PC-9 (cell line): ENCODE measurements around the gene PKHD1. TPM values are rescaled to one million over a fixed set of nuclear protein-coding genes. Genes with fewer than 3 reads are reported as not detected.

Source experiments
- BruUV-seq: library from RNA; stranded (reverse); fragments of 400-500 nt; replicated peaks from 2 replicates; lab custom pipeline; 2021; lab: Mats Ljungman, UMichigan
- CTCF ChIA-PET: fragments of 300-600 bp; sonication (Branson Sonifier 250); formaldehyde crosslinking; loops from one replicate; lab custom pipeline; 2022; ENCODE audit warnings: antibody characterized with exemption; lab: Charles Lee
- POLR2A ChIA-PET: fragments of 300-600 bp; sonication (Branson Sonifier 250); formaldehyde crosslinking; loops from one replicate; lab custom pipeline; 2022; ENCODE audit warnings: antibody characterized with exemption; ENCODE audit not compliant: unreplicated experiment; lab: Charles Lee
- DNase-seq, 2 experiments: peaks; one replicate each; pipeline versions ENCODE4 v3.0.0 to v3.0.0-alpha.2; 2015 to 2022; ENCODE audit warnings: mixed read lengths in 1 of 2
- H2AFZ ChIP-seq: fragments of 200-600 bp; sonication (generic); 2 replicates; pipeline ENCODE4 v1.8.1; 2017; ENCODE audit warnings: antibody characterized with exemption
- H3F3A ChIP-seq: fragments of 200-600 bp; sonication (generic); 2 replicates; pipeline ENCODE4 v1.8.1; 2017; ENCODE audit warnings: antibody characterized with exemption, mild to moderate bottlenecking, low read depth; ENCODE audit not compliant: insufficient read depth
- H3K27ac ChIP-seq: fragments of 200-600 bp; sonication (generic); 2 replicates; pipeline ENCODE4 v1.6.1; 2016; ENCODE audit warnings: mixed run types
- H3K27me3 ChIP-seq: fragments of 200-600 bp; sonication (generic); 2 replicates; pipeline ENCODE4 v1.6.1; 2016; ENCODE audit warnings: low read depth, mixed run types; ENCODE audit not compliant: insufficient read depth
- H3K36me3 ChIP-seq: fragments of 200-600 bp; sonication (generic); 2 replicates; pipeline ENCODE4 v1.6.1; 2016; ENCODE audit warnings: low read depth, mixed run types
- H3K4me1 ChIP-seq: fragments of 200-600 bp; sonication (generic); replicated peaks from 2 replicates; pipeline ENCODE4 v1.6.1; 2016; ENCODE audit warnings: mixed run types; ENCODE audit not compliant: insufficient read depth
- H3K4me2 ChIP-seq: fragments of 200-600 bp; sonication (generic); 2 replicates; pipeline ENCODE4 v1.6.1; 2017; ENCODE audit warnings: mixed run types
- H3K4me3 ChIP-seq: fragments of 200-600 bp; sonication (generic); 2 replicates; pipeline ENCODE4 v1.6.1; 2016; ENCODE audit warnings: mixed run types
- H3K79me2 ChIP-seq: fragments of 200-600 bp; sonication (generic); 2 replicates; pipeline ENCODE4 v1.6.1; 2017; ENCODE audit warnings: low read depth, mixed run types
- H3K9me2 ChIP-seq: fragments of 200-600 bp; sonication (generic); 2 replicates; pipeline ENCODE4 v1.8.1; 2017; ENCODE audit warnings: mild to moderate bottlenecking; ENCODE audit not compliant: insufficient read depth
- H3K9me3 ChIP-seq: fragments of 200-600 bp; sonication (generic); 2 replicates; pipeline ENCODE4 v1.8.1; 2016; ENCODE audit warnings: low read depth; ENCODE audit not compliant: insufficient read depth
- H4K20me1 ChIP-seq: fragments of 200-600 bp; sonication (generic); 2 replicates; pipeline ENCODE4 v1.8.1; 2017; ENCODE audit not compliant: insufficient read depth
- CTCF ChIP-seq: fragments of 200-600 bp; sonication (generic); conservative IDR thresholded peaks from 2 replicates; pipeline ENCODE4 v1.6.1; 2017; ENCODE audit warnings: mixed run types, antibody characterized with exemption, mild to moderate bottlenecking, moderate library complexity
- EZH2 ChIP-seq: fragments of 200-600 bp; sonication (generic); IDR thresholded peaks from 2 replicates; pipeline ENCODE4 v1.8.0; 2017; ENCODE audit warnings: antibody characterized with exemption, low read depth
- intact Hi-C: fragments of 100-400 bp; cut with micrococcal nuclease; formaldehyde crosslinking; loops from one replicate; pipeline ENCODE4 v1.10.0; 2022; ENCODE audit not compliant: unreplicated experiment
- total RNA-seq: library from RNA; stranded (reverse); gene quantifications from 2 replicates; pipeline ENCODE4 v1.2.3, GENCODE V29; 2021

Gene PKHD1
- total RNA-seq, 1 experiment from 2014 or later: not detected

- Histone ChIP-seq H3K4me1 (no peaks in the 10 kb centered on the region), H3K4me3 (no peak overlapping the region), H3K27me3 (no peaks in the 10 kb centered on the region), H2AFZ (no peak overlapping the region), H3K27ac (no peak overlapping the region), H3K36me3 (no peaks in the 10 kb centered on the region), H3F3A (no peaks in the 10 kb centered on the region), H3K4me2 (no peak overlapping the region), H3K9me2 (no peaks in the 10 kb centered on the region), H4K20me1 (no peaks in the 10 kb centered on the region), H3K9me3 (no peaks in the 10 kb centered on the region), H3K79me2 (no peaks in the 10 kb centered on the region)
- intact Hi-C loops: no loop called here
- CTCF ChIA-PET: no interaction called here
- no peak for TF ChIP-seq EZH2
- TF ChIP-seq CTCF: no peak
- DNase-seq: no peak
- POLR2A ChIA-PET: no interaction called here
- no TSS peak for BruUV-seq
Measured at GRCh38 chr6:51915098-51915497, 172.3 kb downstream of the PKHD1 start.

GRCh38 chr6:51913265-51913664 is 174.1 kb downstream of the PKHD1 start:
- Histone ChIP-seq H3K36me3 (no peaks in the 10 kb centered on the region), H4K20me1 (no peaks in the 10 kb centered on the region), H3K79me2 (no peaks in the 10 kb centered on the region), H3K4me1 (no peaks in the 10 kb centered on the region), H3K4me3 (no peak overlapping the region), H3K9me2 (no peaks in the 10 kb centered on the region), H3F3A (no peaks in the 10 kb centered on the region), H3K9me3 (no peaks in the 10 kb centered on the region), H3K27me3 (no peaks in the 10 kb centered on the region), H2AFZ (no peak overlapping the region), H3K27ac (no peak overlapping the region), H3K4me2 (no peak overlapping the region)
- no peak for TF ChIP-seq CTCF
- TF ChIP-seq EZH2: no peak
- no TSS peak for BruUV-seq
- intact Hi-C loops: no loop called here
- ChIA-PET POLR2A (no interaction called here), CTCF (no interaction called here)
- DNase-seq: no peak

GRCh38 chr6:51910851-51911250 is 176.6 kb downstream of the PKHD1 start:
- H4K20me1 ChIP-seq: no peaks in the 10 kb centered on the region
- H3K27me3 ChIP-seq: no peaks in the 10 kb centered on the region
- no peaks in the 10 kb centered on the region for H3K4me1 ChIP-seq
- intact Hi-C loops: no loop called here
- H3F3A ChIP-seq: no peaks in the 10 kb centered on the region
- no peak for DNase-seq
- no peaks in the 10 kb centered on the region for H3K9me2 ChIP-seq
- H3K9me3 ChIP-seq: no peaks in the 10 kb centered on the region
- no peaks in the 10 kb centered on the region for H3K79me2 ChIP-seq
- H3K36me3 ChIP-seq: no peaks in the 10 kb centered on the region
- no peak overlapping the region for H2AFZ ChIP-seq
- ChIA-PET POLR2A (no interaction called here), CTCF (no interaction called here)
- TF ChIP-seq CTCF (no peak), EZH2 (no peak)
- no peak overlapping the region for H3K27ac ChIP-seq
- no peak overlapping the region for H3K4me3 ChIP-seq
- H3K4me2 ChIP-seq: no peak overlapping the region
- BruUV-seq: no TSS peak
